ENCODE measurements around the gene TRIM24. TPM values are rescaled to one million over a fixed set of nuclear protein-coding genes. Genes with fewer than 3 reads are reported as not detected.

Gene TRIM24
- total RNA-seq, 1 donor from 2014 or later, result 104 TPM

DNA sequence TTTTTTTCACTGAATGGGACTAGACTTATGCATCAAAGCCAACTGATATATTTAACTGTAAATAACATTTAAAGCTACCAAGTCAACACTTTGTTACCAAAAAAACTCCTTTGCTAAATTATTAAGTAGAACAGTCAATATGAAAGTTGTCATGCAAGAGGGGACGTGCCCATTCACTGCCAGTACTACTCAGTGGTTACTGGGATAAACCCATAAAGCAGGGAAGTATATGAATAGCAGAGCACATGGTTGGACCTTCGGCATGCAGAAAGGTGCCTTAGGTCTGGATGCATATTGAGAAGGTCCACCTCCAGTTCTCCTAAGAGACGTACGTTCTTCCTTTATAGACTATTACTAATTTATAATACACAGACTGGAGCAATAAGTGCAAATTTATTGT, 121.0 kb downstream of the TRIM24 start:
- TF ChIP-seq, protein P1, sequence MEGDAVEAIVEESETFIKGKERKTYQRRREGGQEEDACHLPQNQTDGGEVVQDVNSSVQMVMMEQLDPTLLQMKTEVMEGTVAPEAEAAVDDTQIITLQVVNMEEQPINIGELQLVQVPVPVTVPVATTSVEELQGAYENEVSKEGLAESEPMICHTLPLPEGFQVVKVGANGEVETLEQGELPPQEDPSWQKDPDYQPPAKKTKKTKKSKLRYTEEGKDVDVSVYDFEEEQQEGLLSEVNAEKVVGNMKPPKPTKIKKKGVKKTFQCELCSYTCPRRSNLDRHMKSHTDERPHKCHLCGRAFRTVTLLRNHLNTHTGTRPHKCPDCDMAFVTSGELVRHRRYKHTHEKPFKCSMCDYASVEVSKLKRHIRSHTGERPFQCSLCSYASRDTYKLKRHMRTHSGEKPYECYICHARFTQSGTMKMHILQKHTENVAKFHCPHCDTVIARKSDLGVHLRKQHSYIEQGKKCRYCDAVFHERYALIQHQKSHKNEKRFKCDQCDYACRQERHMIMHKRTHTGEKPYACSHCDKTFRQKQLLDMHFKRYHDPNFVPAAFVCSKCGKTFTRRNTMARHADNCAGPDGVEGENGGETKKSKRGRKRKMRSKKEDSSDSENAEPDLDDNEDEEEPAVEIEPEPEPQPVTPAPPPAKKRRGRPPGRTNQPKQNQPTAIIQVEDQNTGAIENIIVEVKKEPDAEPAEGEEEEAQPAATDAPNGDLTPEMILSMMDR (IDR thresholded peaks at IDR 0.05; ENCODE audit: unreplicated experiment), result no peak
- no peaks in the 10 kb centered on the region for H3K4me1 Mint-ChIP-seq (ENCODE audit: unreplicated experiment)
- H3K27ac Mint-ChIP-seq (ENCODE audit: unreplicated experiment), result no peak overlapping the region
- no peaks in the 10 kb centered on the region for H3K27me3 Mint-ChIP-seq (ENCODE audit: unreplicated experiment)
- peaks cover 41% of the 10 kb centered on the region for H3K36me3 Mint-ChIP-seq (ENCODE audit: low read depth, unreplicated experiment)
- DNase-seq (ENCODE audit: low spot score), result no peak
- H3K9me3 Mint-ChIP-seq (ENCODE audit: unreplicated experiment), result no peaks in the 10 kb centered on the region
- H3K4me3 Mint-ChIP-seq (ENCODE audit: unreplicated experiment), result no peak overlapping the region

DNA sequence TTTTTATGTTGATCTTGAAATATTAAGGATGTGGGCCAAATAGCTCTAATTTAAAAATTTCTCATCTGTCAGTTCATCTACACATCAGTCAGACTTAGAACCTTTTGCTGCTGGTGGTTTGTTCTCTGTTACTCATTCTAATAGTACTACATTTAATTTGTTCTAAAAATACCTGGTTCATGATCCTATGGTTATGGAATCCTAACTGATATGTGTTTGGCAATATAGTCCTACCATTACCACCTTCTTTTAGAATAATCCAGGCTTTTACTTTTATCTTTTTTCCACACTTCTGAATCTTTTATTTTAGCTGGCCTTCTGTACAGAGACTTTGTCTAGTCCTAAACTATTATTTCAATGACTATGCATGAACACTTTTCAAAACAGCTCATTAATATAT, 124.2 kb downstream of the TRIM24 start:
- TF ChIP-seq, protein P1 (IDR thresholded peaks at IDR 0.05; ENCODE audit: unreplicated experiment), result no peak

DNA sequence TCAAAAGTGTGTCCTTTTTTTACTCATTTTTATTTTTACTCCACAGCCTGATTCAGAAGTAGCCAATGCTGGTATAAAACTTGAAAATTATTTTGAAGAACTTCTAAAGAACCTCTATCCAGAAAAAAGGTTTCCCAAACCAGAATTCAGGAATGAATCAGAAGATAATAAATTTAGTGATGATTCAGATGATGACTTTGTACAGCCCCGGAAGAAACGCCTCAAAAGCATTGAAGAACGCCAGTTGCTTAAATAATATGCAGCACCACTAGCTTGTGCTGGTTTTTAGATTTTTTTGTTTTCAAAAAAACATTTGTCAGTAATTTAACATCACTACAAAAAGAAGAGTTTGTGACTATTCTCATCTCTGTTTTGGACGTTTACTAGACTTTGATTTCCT, 124.6 kb downstream of the TRIM24 start:
- peaks cover 36% of the 10 kb centered on the region for H3K36me3 Mint-ChIP-seq (ENCODE audit: low read depth, unreplicated experiment)
- no peak overlapping the region for H3K4me3 Mint-ChIP-seq (ENCODE audit: unreplicated experiment)
- no peaks in the 10 kb centered on the region for H3K9me3 Mint-ChIP-seq (ENCODE audit: unreplicated experiment)

More for the DNA sequence above, 124.2 kb downstream of the TRIM24 start:
- Mint-ChIP-seq H3K4me3 (ENCODE audit: unreplicated experiment) (no peak overlapping the region), H3K4me1 (ENCODE audit: unreplicated experiment) (no peaks in the 10 kb centered on the region), H3K36me3 (ENCODE audit: low read depth, unreplicated experiment) (peaks cover 36% of the 10 kb centered on the region), H3K27ac (ENCODE audit: unreplicated experiment) (no peak overlapping the region), H3K27me3 (ENCODE audit: unreplicated experiment) (no peaks in the 10 kb centered on the region), H3K9me3 (ENCODE audit: unreplicated experiment) (no peaks in the 10 kb centered on the region)
- no peak for DNase-seq (ENCODE audit: low spot score)

DNA sequence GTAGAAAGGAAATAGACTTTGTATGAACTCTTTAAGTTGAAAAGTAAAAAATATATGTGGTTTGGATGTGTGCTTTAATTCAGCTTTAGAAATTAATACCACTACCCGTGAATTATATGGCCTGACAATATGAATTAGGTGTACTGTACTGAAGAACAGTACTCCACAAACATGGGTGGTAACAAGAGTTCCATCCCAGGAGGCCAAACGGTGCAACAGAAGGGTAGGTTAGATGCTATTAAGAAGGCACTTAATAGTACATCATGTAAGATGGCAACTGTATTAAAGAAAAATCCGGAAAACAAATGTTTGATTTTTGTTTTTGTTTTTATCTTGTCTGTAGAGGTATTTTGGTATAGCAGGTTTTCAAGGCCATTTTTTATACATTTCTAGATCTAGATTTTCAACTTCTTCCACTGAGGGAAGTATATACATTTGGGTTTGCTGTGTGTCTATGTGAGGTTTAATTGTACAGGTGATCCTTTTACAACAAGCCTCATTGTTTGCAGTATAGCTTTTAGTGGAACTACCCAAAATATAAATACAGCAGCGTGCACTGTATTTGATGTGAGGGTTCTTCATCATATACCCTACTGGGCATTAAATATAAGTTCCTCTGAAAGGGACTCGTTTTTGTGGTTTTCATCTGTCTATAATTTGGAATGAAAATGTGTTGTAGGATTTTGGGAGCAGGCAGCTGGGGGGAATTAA, 125.4 kb downstream of the TRIM24 start:
- H3K36me3 Mint-ChIP-seq (ENCODE audit: low read depth, unreplicated experiment), result peaks cover 32% of the 10 kb centered on the region
- no peaks in the 10 kb centered on the region for H3K27me3 Mint-ChIP-seq (ENCODE audit: unreplicated experiment)
- H3K4me3 Mint-ChIP-seq (ENCODE audit: unreplicated experiment), result no peak overlapping the region
- H3K9me3 Mint-ChIP-seq (ENCODE audit: unreplicated experiment), result no peaks in the 10 kb centered on the region
- TF ChIP-seq, protein P1 (IDR thresholded peaks at IDR 0.05; ENCODE audit: unreplicated experiment), result no peak
- no peak overlapping the region for H3K27ac Mint-ChIP-seq (ENCODE audit: unreplicated experiment)
- H3K4me1 Mint-ChIP-seq (ENCODE audit: unreplicated experiment), result no peaks in the 10 kb centered on the region
- no peak for DNase-seq (ENCODE audit: low spot score)

More for the DNA sequence above, 124.6 kb downstream of the TRIM24 start:
- Mint-ChIP-seq H3K27ac (ENCODE audit: unreplicated experiment) (no peak overlapping the region), H3K27me3 (ENCODE audit: unreplicated experiment) (no peaks in the 10 kb centered on the region), H3K4me1 (ENCODE audit: unreplicated experiment) (no peaks in the 10 kb centered on the region)
- DNase-seq (ENCODE audit: low spot score), result no peak
- TF ChIP-seq, protein P1 (IDR thresholded peaks at IDR 0.05; ENCODE audit: unreplicated experiment), result no peak

DNA sequence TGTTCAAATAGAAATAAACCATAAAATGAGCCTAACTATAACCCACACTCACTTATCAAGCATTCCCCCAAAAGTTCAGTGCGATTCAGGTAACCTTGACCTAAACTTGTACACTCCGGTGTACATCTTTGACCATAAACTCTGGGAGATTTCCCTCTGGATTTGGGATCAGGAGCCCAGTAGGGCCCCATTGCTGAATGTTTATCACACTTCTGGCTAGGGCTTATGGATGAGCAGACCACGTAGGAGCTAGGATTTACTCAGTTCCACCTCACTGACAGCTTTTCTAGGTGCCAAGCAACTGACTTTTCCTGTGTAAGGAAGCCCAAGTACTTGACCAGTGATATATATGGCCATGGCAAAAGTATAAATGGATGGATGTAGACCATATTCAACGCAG, 127.4 kb downstream of the TRIM24 start:
- no peaks in the 10 kb centered on the region for H3K27me3 Mint-ChIP-seq (ENCODE audit: unreplicated experiment)
- no peak overlapping the region for H3K27ac Mint-ChIP-seq (ENCODE audit: unreplicated experiment)
- no peak overlapping the region for H3K4me3 Mint-ChIP-seq (ENCODE audit: unreplicated experiment)
- TF ChIP-seq, protein P1 (IDR thresholded peaks at IDR 0.05; ENCODE audit: unreplicated experiment), result no peak
- peaks cover 31% of the 10 kb centered on the region for H3K36me3 Mint-ChIP-seq (ENCODE audit: low read depth, unreplicated experiment)
- no peaks in the 10 kb centered on the region for H3K9me3 Mint-ChIP-seq (ENCODE audit: unreplicated experiment)
- no peak for DNase-seq (ENCODE audit: low spot score)
- no peaks in the 10 kb centered on the region for H3K4me1 Mint-ChIP-seq (ENCODE audit: unreplicated experiment)
